DND-41 (cell line): ENCODE measurements around the gene BLM.

Source experiments
- ATAC-seq: fragments of 200-7000 bp; cut with Tn5 transposase; 3 replicates; pipeline ENCODE4 v1.9.1; 2021; ENCODE audit warnings: low read depth; ENCODE audit not compliant: insufficient read depth
- DNase-seq: peaks from one replicate; pipeline ENCODE4 v3.0.0-alpha.2; 2020
- H2AFZ ChIP-seq: 2 replicates; pipeline ENCODE4 v1.6.0; 2012; ENCODE audit warnings: low read depth, low read length
- H3K27ac ChIP-seq: 2 replicates; pipeline ENCODE4 v1.5.1; 2012; ENCODE audit warnings: low read length, inconsistent platforms
- H3K27me3 ChIP-seq: fragments of 200-600 bp; sonication (generic); 2 replicates; pipeline ENCODE4 v1.6.0; 2012; ENCODE audit warnings: low read length, mild to moderate bottlenecking, inconsistent platforms; ENCODE audit not compliant: insufficient read depth, poor library complexity
- H3K36me3 ChIP-seq: 2 replicates; pipeline ENCODE4 v1.5.1; 2012; ENCODE audit warnings: low read length, inconsistent platforms; ENCODE audit not compliant: insufficient read depth
- H3K4me1 ChIP-seq: 2 replicates; pipeline ENCODE4 v1.5.1; 2012; ENCODE audit warnings: mild to moderate bottlenecking, low read length; ENCODE audit not compliant: insufficient read depth
- H3K4me2 ChIP-seq: 2 replicates; pipeline ENCODE4 v1.6.0; 2012; ENCODE audit warnings: mild to moderate bottlenecking, moderate library complexity, low read length, inconsistent platforms; ENCODE audit not compliant: insufficient read depth
- H3K4me3 ChIP-seq, 2 experiments: fragments of 200-600 bp in 1 of 2; shearing (Covaris generic) in 1 of 2; 2 replicates each; pipeline ENCODE4 v1.5.1; 2012 to 2016; ENCODE audit warnings: inconsistent platforms in 2 of 2, low read length in 2 of 2, mild to moderate bottlenecking in 2 of 2, low read depth in 1 of 2, moderate library complexity in 1 of 2
- H3K79me2 ChIP-seq: 2 replicates; pipeline ENCODE4 v1.6.0; 2012; ENCODE audit warnings: low read length, inconsistent platforms; ENCODE audit not compliant: insufficient read depth
- H3K9ac ChIP-seq: 2 replicates; pipeline ENCODE4 v1.6.0; 2012; ENCODE audit warnings: low read depth, mild to moderate bottlenecking, inconsistent platforms, low read length, moderate library complexity
- H3K9me3 ChIP-seq: 2 replicates; pipeline ENCODE4 v1.5.1; 2012; ENCODE audit warnings: low read length, moderate library complexity, mild to moderate bottlenecking, inconsistent platforms; ENCODE audit not compliant: insufficient read depth, severe bottlenecking
- H4K20me1 ChIP-seq: 2 replicates; pipeline ENCODE4 v1.6.0; 2012; ENCODE audit warnings: low read length; ENCODE audit not compliant: insufficient read depth
- EZH2 ChIP-seq: IDR thresholded peaks from 3 replicates; pipeline ENCODE4 v1.6.1; 2012; ENCODE audit warnings: borderline replicate concordance, low read depth, mild to moderate bottlenecking, moderate library complexity, low read length, inconsistent platforms; ENCODE audit not compliant: severe bottlenecking
- TF ChIP-seq, protein P1 (sequence below): IDR thresholded peaks from 2 replicates; pipeline ENCODE4 v1.5.1; 2012; ENCODE audit warnings: borderline replicate concordance, low read length, moderate library complexity, mild to moderate bottlenecking; ENCODE audit not compliant: poor library complexity, severe bottlenecking; ENCODE audit errors: extremely low read depth

BLM gene

DNA sequence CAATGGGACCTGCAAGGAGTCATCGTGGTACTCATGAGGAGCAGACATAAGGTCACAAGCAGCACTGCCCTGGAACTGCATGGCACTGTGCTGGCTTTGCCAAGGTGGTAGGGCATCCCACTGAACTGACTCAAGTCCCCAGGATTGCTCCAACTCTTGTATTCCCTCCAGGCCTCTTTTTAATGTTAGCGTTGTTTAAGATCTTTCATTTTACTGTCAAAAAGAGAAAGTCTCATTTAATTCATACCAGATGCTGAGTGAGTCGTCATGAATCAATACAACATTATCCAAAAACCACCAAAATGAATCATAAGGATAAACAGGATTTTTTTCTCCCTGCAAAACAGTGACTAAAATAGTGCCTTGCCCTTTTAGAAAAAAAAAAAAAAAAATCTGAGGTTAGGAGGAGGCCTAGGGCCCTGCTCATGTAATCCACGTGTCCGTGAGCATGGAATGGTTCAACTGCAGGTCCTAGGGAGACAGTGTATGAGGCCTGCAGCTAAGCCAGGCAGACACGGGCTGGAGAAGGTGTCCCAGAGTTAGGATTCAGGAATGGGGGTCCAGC lies 36.7 kb upstream of the BLM start:
- ATAC-seq = no peak
- H2AFZ ChIP-seq = no peak overlapping the region
- DNase-seq = no peak
- H3K4me2 ChIP-seq = no peak overlapping the region
- H3K27ac ChIP-seq = no peak overlapping the region
- no peaks in the 10 kb centered on the region for H3K27me3 ChIP-seq
- H3K4me3 ChIP-seq = no peak overlapping the region
- no peaks in the 10 kb centered on the region for H3K9me3 ChIP-seq
- H3K4me1 ChIP-seq = peaks cover 3% of the 10 kb centered on the region
- TF ChIP-seq EZH2 = no peak
- TF ChIP-seq, protein P1, sequence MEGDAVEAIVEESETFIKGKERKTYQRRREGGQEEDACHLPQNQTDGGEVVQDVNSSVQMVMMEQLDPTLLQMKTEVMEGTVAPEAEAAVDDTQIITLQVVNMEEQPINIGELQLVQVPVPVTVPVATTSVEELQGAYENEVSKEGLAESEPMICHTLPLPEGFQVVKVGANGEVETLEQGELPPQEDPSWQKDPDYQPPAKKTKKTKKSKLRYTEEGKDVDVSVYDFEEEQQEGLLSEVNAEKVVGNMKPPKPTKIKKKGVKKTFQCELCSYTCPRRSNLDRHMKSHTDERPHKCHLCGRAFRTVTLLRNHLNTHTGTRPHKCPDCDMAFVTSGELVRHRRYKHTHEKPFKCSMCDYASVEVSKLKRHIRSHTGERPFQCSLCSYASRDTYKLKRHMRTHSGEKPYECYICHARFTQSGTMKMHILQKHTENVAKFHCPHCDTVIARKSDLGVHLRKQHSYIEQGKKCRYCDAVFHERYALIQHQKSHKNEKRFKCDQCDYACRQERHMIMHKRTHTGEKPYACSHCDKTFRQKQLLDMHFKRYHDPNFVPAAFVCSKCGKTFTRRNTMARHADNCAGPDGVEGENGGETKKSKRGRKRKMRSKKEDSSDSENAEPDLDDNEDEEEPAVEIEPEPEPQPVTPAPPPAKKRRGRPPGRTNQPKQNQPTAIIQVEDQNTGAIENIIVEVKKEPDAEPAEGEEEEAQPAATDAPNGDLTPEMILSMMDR = no peak
- H3K9ac ChIP-seq = no peak overlapping the region
- no peaks in the 10 kb centered on the region for H3K79me2 ChIP-seq
- no peaks in the 10 kb centered on the region for H4K20me1 ChIP-seq
- no peaks in the 10 kb centered on the region for H3K36me3 ChIP-seq

DNA sequence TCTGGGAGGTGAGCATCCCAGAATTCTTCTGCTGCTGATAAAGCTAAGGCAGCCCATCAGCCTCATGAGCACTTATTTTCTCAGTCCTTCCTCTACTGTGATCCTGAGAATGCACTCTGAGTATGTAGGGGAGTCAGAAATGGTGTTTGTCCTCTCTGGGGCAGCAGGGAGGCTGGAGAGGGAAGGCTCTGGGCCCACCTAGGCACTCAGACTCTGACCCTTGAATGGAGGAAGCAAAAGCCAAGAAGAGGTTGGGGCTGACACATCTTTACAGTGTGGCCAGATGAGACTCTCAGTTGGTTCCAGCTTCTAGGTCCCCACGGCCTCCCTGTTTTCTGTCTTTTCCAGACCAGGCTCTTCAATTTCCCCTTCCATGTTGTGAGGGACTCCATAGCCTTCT lies 36.1 kb upstream of the BLM start:
- H3K4me2 ChIP-seq = no peak overlapping the region
- DNase-seq (no peak), ATAC-seq (no peak)
- H3K9me3 ChIP-seq = no peaks in the 10 kb centered on the region
- H3K27me3 ChIP-seq = no peaks in the 10 kb centered on the region
- H3K4me3 ChIP-seq = no peak overlapping the region
- H3K9ac ChIP-seq = no peak overlapping the region
- no peak overlapping the region for H3K27ac ChIP-seq
- H3K4me1 ChIP-seq = peaks cover 9% of the 10 kb centered on the region
- no peaks in the 10 kb centered on the region for H3K79me2 ChIP-seq
- H3K36me3 ChIP-seq = no peaks in the 10 kb centered on the region
- no peaks in the 10 kb centered on the region for H4K20me1 ChIP-seq
- H2AFZ ChIP-seq = no peak overlapping the region
- TF ChIP-seq, protein P1 = no peak
- no peak for TF ChIP-seq EZH2

DNA sequence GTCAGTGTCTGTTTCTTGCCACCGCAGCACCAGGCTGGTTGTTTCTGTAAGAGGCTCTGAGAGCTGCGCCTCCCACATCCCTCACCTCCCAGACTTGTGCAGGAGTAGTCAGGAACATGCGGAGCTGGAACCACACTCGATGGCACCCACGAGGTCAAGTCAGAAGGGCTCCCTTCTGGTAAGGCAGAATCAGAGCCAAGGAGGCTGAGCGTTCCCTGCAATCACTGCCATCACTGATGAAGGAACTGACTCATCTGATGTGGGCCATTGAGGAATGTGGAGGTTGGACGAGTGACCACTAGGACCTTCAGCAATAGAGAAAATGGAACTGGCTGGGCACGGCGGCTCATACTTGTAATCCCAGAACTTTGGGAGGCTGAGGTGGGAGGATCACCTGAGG lies 35.7 kb upstream of the BLM start:
- no peak overlapping the region for H3K4me3 ChIP-seq
- TF ChIP-seq, protein P1 = no peak
- no peak for TF ChIP-seq EZH2
- H3K27ac ChIP-seq = no peak overlapping the region
- no peaks in the 10 kb centered on the region for H3K79me2 ChIP-seq
- no peak overlapping the region for H3K4me2 ChIP-seq
- H3K36me3 ChIP-seq = no peaks in the 10 kb centered on the region
- no peaks in the 10 kb centered on the region for H4K20me1 ChIP-seq
- H3K4me1 ChIP-seq = peaks cover 13% of the 10 kb centered on the region
- no peaks in the 10 kb centered on the region for H3K9me3 ChIP-seq
- no peak overlapping the region for H3K9ac ChIP-seq
- no peaks in the 10 kb centered on the region for H3K27me3 ChIP-seq
- no peak for DNase-seq
- H2AFZ ChIP-seq = no peak overlapping the region
- ATAC-seq = no peak

DNA sequence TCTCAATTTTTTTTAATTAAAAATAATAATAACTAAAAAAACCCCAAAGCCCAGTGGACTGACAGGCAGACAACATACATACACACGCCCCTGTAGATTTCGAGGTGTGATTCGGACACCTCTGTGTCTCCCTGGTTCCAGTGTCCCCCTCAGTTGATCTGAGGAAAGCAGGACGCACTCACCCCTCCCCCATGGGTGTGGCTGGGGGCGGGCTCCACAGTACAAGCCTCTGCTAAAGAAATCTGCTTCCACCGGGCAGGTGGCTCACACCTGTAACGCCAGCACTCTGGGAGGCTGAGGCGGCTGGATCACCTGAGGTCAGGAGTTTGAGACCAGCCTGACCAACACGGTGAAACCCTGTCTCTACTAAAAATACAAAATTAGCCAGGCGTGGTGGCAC lies 33.8 kb upstream of the BLM start:
- no peak overlapping the region for H3K27ac ChIP-seq
- H3K4me1 ChIP-seq = peaks cover 32% of the 10 kb centered on the region
- no peaks in the 10 kb centered on the region for H4K20me1 ChIP-seq
- H2AFZ ChIP-seq = no peak overlapping the region
- H3K36me3 ChIP-seq = no peaks in the 10 kb centered on the region
- no peak overlapping the region for H3K4me2 ChIP-seq
- H3K9ac ChIP-seq = no peak overlapping the region
- ATAC-seq (no peak), DNase-seq (no peak)
- no peak for TF ChIP-seq EZH2
- TF ChIP-seq, protein P1 = no peak
- no peak overlapping the region for H3K4me3 ChIP-seq
- no peaks in the 10 kb centered on the region for H3K79me2 ChIP-seq
- H3K9me3 ChIP-seq = no peaks in the 10 kb centered on the region
- no peaks in the 10 kb centered on the region for H3K27me3 ChIP-seq
